T-helper 2 cell treated with Interferon-gamma antibody and Interleukin-4, amounts not matched to agents 5 μg/mL and 100 μg/mL, for 36 hours (primary cell): ENCODE measurements around the gene EEF1G.
"Not testable (repeated sequence)": the region's sequence is repeated elsewhere in the genome, so short reads cannot be mapped to it uniquely, and the experiment has no call there.

Source experiments
- DNase-seq: peaks from one replicate; pipeline ENCODE4 v3.0.0; 2021; ENCODE audit warnings: low spot score
- H3K27ac Mint-ChIP-seq: one replicate; pipeline ENCODE4 v1.8.0; 2021; ENCODE audit warnings: mild to moderate bottlenecking, mixed read lengths
- H3K27me3 Mint-ChIP-seq: one replicate; pipeline ENCODE4 v1.8.0; 2021; ENCODE audit warnings: low read depth, mixed read lengths
- H3K36me3 Mint-ChIP-seq: one replicate; pipeline ENCODE4 v1.8.0; 2021; ENCODE audit warnings: low read depth, mixed read lengths
- H3K4me1 Mint-ChIP-seq: one replicate; pipeline ENCODE4 v1.8.0; 2021; ENCODE audit warnings: low read depth, mixed read lengths
- H3K4me3 Mint-ChIP-seq: one replicate; pipeline ENCODE4 v1.8.0; 2022; ENCODE audit warnings: mild to moderate bottlenecking, moderate library complexity, mixed read lengths
- H3K9me3 Mint-ChIP-seq: one replicate; pipeline ENCODE4 v1.8.0; 2021; ENCODE audit warnings: mixed read lengths

Gene EEF1G

GRCh38 chr11:62560566-62561103 lies 13.1 kb downstream of the EEF1G start:
- H3K27me3 Mint-ChIP-seq: no peaks in the 10 kb centered on the region
- peak overlapping the region; percentile 46 for H3K27ac Mint-ChIP-seq
- peaks cover 50% of the 10 kb centered on the region for H3K4me1 Mint-ChIP-seq
- H3K9me3 Mint-ChIP-seq: no peaks in the 10 kb centered on the region
- peak; percentile 69 for DNase-seq
- H3K4me3 Mint-ChIP-seq: no peak overlapping the region
- H3K36me3 Mint-ChIP-seq: peaks cover 58% of the 10 kb centered on the region

- H3K9me3 Mint-ChIP-seq, DNase-seq, H3K27me3 Mint-ChIP-seq: not testable (repeated sequence)
- H3K27ac Mint-ChIP-seq: peak overlapping the region; percentile 80
- H3K36me3 Mint-ChIP-seq: peaks cover 50% of the 10 kb centered on the region
- H3K4me1 Mint-ChIP-seq: peaks cover 56% of the 10 kb centered on the region
- H3K4me3 Mint-ChIP-seq: peak overlapping the region; percentile 46
Measured at GRCh38 chr11:62559626-62560025, 14.1 kb downstream of the EEF1G start.

GRCh38 chr11:62559204-62559603 lies 14.5 kb downstream of the EEF1G start:
- peak overlapping the region; percentile 80 for H3K27ac Mint-ChIP-seq
- H3K9me3 Mint-ChIP-seq: no peaks in the 10 kb centered on the region
- DNase-seq: no peak
- no peaks in the 10 kb centered on the region for H3K27me3 Mint-ChIP-seq
- H3K36me3 Mint-ChIP-seq: peaks cover 50% of the 10 kb centered on the region
- H3K4me3 Mint-ChIP-seq: peak overlapping the region; percentile 46
- peaks cover 60% of the 10 kb centered on the region for H3K4me1 Mint-ChIP-seq

- Mint-ChIP-seq H3K27ac (peak overlapping the region; percentile 80), H3K4me3 (peak overlapping the region; percentile 5), H3K27me3 (no peaks in the 10 kb centered on the region), H3K36me3 (peaks cover 46% of the 10 kb centered on the region), H3K9me3 (no peaks in the 10 kb centered on the region), H3K4me1 (peaks cover 65% of the 10 kb centered on the region)
- no peak for DNase-seq
Measured at GRCh38 chr11:62558669-62559068, 15.0 kb downstream of the EEF1G start.

GRCh38 chr11:62556875-62557631 lies 16.6 kb downstream of the EEF1G start:
- Mint-ChIP-seq H3K9me3 (no peaks in the 10 kb centered on the region), H3K27ac (peak overlapping the region; percentile 99), H3K36me3 (peaks cover 39% of the 10 kb centered on the region), H3K4me1 (peaks cover 77% of the 10 kb centered on the region), H3K27me3 (no peaks in the 10 kb centered on the region), H3K4me3 (peak overlapping the region; percentile 83)
- DNase-seq: peak; percentile 75

GRCh38 chr11:62556108-62556874 lies 17.4 kb downstream of the EEF1G start:
- no peaks in the 10 kb centered on the region for H3K9me3 Mint-ChIP-seq
- peak overlapping the region; percentile 83 for H3K4me3 Mint-ChIP-seq

GRCh38 chr11:62555464-62556107 lies 18.1 kb downstream of the EEF1G start:
- Mint-ChIP-seq H3K27me3 (no peaks in the 10 kb centered on the region), H3K27ac (peak overlapping the region; percentile 99), H3K4me3 (peak overlapping the region; percentile 83), H3K9me3 (no peaks in the 10 kb centered on the region), H3K4me1 (peaks cover 85% of the 10 kb centered on the region), H3K36me3 (peaks cover 28% of the 10 kb centered on the region)
- DNase-seq: peak; percentile 71

More at GRCh38 chr11:62556108-62556874, 17.4 kb downstream of the EEF1G start:
- Mint-ChIP-seq H3K27me3 (no peaks in the 10 kb centered on the region), H3K36me3 (peaks cover 34% of the 10 kb centered on the region), H3K4me1 (peaks cover 84% of the 10 kb centered on the region), H3K27ac (peak overlapping the region; percentile 99)
- DNase-seq: peak; percentile 88

- Mint-ChIP-seq H3K27ac (peak overlapping the region; percentile 99), H3K4me1 (peaks cover 83% of the 10 kb centered on the region), H3K9me3 (no peaks in the 10 kb centered on the region), H3K4me3 (peak overlapping the region; percentile 83), H3K36me3 (peaks cover 18% of the 10 kb centered on the region), H3K27me3 (no peaks in the 10 kb centered on the region)
- DNase-seq: no peak
Measured at GRCh38 chr11:62554387-62555167, 19.1 kb downstream of the EEF1G start.

- Mint-ChIP-seq H3K9me3 (no peaks in the 10 kb centered on the region), H3K36me3 (peaks cover 11% of the 10 kb centered on the region), H3K27ac (peak overlapping the region; percentile 99), H3K27me3 (no peaks in the 10 kb centered on the region), H3K4me3 (peak overlapping the region; percentile 83), H3K4me1 (peaks cover 77% of the 10 kb centered on the region)
- DNase-seq: no peak
Measured at GRCh38 chr11:62553839-62554361, 19.8 kb downstream of the EEF1G start.

- Mint-ChIP-seq H3K4me3 (peak overlapping the region; percentile 73), H3K27ac (peak overlapping the region; percentile 99), H3K4me1 (peaks cover 77% of the 10 kb centered on the region), H3K27me3 (no peaks in the 10 kb centered on the region), H3K9me3 (no peaks in the 10 kb centered on the region), H3K36me3 (peaks cover 10% of the 10 kb centered on the region)
- DNase-seq: peak; percentile 49
Measured at GRCh38 chr11:62553080-62553838, 20.4 kb downstream of the EEF1G start.

GRCh38 chr11:62552485-62553079 lies 21.1 kb downstream of the EEF1G start:
- H3K4me1 Mint-ChIP-seq: peaks cover 78% of the 10 kb centered on the region

GRCh38 chr11:62550478-62550877 lies 23.2 kb downstream of the EEF1G start:
- not testable (repeated sequence) for H3K9me3 Mint-ChIP-seq, DNase-seq, H3K4me3 Mint-ChIP-seq, H3K36me3 Mint-ChIP-seq, H3K27me3 Mint-ChIP-seq
- H3K27ac Mint-ChIP-seq: peak overlapping the region; percentile 99
- H3K4me1 Mint-ChIP-seq: peaks cover 61% of the 10 kb centered on the region

More at GRCh38 chr11:62552485-62553079, 21.1 kb downstream of the EEF1G start:
- no peak for DNase-seq
- Mint-ChIP-seq H3K27me3 (peaks cover 3% of the 10 kb centered on the region), H3K4me3 (peak overlapping the region; percentile 73), H3K36me3 (peaks cover 7% of the 10 kb centered on the region), H3K9me3 (no peaks in the 10 kb centered on the region), H3K27ac (peak overlapping the region; percentile 99)
